OCI-LY1 (cell line): ENCODE data around the gene IQCK.

Experiments
- EZH2 ChIP-seq: fragments of 200-600 bp; sonication (generic), shearing (Covaris generic); IDR thresholded peaks from 2 replicates; pipeline ENCODE4 v1.8.0; 2017; ENCODE audit warnings: borderline replicate concordance, mixed run types, mild to moderate bottlenecking, antibody characterized with exemption, low read length, moderate library complexity, mixed read lengths
- TF ChIP-seq, protein P1 (sequence below): fragments of 200-600 bp; sonication (generic), shearing (Covaris generic); IDR thresholded peaks from 2 replicates; pipeline ENCODE4 v1.5.1; 2017; ENCODE audit warnings: mild to moderate bottlenecking, antibody characterized with exemption, low read length, moderate library complexity, mixed read lengths

DNA sequence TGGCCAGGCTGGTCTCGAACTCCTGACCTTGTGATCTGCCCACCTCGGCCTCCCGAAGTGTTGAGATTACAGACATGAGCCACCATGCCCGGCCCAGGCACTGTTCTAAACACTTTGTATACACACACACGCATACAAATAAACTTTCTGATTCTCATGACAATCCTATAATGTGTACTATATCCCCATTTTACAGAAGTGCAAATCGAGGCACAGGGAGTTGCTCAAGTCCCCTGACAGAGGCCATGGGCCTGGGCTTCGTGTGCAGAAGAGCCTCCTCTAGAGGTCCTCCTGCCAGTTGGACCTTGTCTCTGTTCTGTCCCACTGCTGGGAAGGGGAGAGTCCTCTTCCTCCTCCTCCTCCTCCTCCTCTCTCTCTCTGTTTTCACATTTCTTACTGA lies 176.5 kb downstream of the IQCK start:
- TF ChIP-seq, protein P1, sequence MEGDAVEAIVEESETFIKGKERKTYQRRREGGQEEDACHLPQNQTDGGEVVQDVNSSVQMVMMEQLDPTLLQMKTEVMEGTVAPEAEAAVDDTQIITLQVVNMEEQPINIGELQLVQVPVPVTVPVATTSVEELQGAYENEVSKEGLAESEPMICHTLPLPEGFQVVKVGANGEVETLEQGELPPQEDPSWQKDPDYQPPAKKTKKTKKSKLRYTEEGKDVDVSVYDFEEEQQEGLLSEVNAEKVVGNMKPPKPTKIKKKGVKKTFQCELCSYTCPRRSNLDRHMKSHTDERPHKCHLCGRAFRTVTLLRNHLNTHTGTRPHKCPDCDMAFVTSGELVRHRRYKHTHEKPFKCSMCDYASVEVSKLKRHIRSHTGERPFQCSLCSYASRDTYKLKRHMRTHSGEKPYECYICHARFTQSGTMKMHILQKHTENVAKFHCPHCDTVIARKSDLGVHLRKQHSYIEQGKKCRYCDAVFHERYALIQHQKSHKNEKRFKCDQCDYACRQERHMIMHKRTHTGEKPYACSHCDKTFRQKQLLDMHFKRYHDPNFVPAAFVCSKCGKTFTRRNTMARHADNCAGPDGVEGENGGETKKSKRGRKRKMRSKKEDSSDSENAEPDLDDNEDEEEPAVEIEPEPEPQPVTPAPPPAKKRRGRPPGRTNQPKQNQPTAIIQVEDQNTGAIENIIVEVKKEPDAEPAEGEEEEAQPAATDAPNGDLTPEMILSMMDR, result no peak
- TF ChIP-seq EZH2, result no peak
